Lung (tissue), 12 donors: ENCODE measurements around the gene EHMT1. TPM values are rescaled to one million over a fixed set of nuclear protein-coding genes. Genes with fewer than 3 reads are reported as not detected.
A peak's percentile ranks its signal among the peaks of the same experiment; 100 is the strongest.

Source experiments
- ATAC-seq: fragments of 200-7000 bp; cut with Tn5 transposase; one replicate; pipeline ENCODE4 v1.9.1; 2020; ENCODE audit warnings: moderate number of reproducible peaks; ENCODE audit not compliant: insufficient read depth, low FRiP score
- DNase-seq, 3 donors: peaks; one replicate each; pipeline ENCODE4 v3.0.0-alpha.2; 2013 to 2017
- H3K27ac ChIP-seq, 2 donors: one replicate each; pipeline ENCODE4 v1.5.1; 2013; ENCODE audit warnings: mild to moderate bottlenecking in 2 of 2, moderate library complexity in 2 of 2, control low read depth in 1 of 2, inconsistent platforms in 1 of 2, low read depth in 1 of 2, low read length in 1 of 2
- H3K27me3 ChIP-seq, 3 donors: one replicate each; pipeline ENCODE4 v1.5.1; 2013; ENCODE audit warnings: low read length in 2 of 3; ENCODE audit not compliant: control insufficient read depth in 3 of 3, insufficient read depth in 3 of 3
- H3K36me3 ChIP-seq, 4 donors: one replicate each; pipeline ENCODE4 v1.5.1; 2013; ENCODE audit warnings: low read length in 4 of 4, mild to moderate bottlenecking in 1 of 4, moderate library complexity in 1 of 4; ENCODE audit not compliant: control insufficient read depth in 4 of 4, insufficient read depth in 4 of 4
- H3K4me1 ChIP-seq, 5 donors: one replicate each; pipeline ENCODE4 v1.5.1; 2013; ENCODE audit warnings: low read length in 5 of 5, mild to moderate bottlenecking in 2 of 5, moderate library complexity in 1 of 5; ENCODE audit not compliant: control insufficient read depth in 5 of 5, insufficient read depth in 5 of 5
- H3K4me3 ChIP-seq: one replicate; pipeline ENCODE4 v1.5.1; 2013; ENCODE audit warnings: mild to moderate bottlenecking, control low read depth, moderate library complexity
- H3K9ac ChIP-seq, 2 donors: one replicate each; pipeline ENCODE4 v1.5.1; 2013; ENCODE audit warnings: low read length in 2 of 2, control low read depth in 1 of 2; ENCODE audit not compliant: insufficient read depth in 1 of 2
- H3K9me3 ChIP-seq, 4 donors: one replicate each; pipeline ENCODE4 v1.5.1; 2013; ENCODE audit warnings: low read length in 3 of 4, mild to moderate bottlenecking in 1 of 4, moderate library complexity in 1 of 4; ENCODE audit not compliant: control insufficient read depth in 4 of 4, insufficient read depth in 3 of 4
- CTCF ChIP-seq: IDR thresholded peaks from 2 replicates; pipeline ENCODE4 v1.5.1; 2012; ENCODE audit warnings: mild to moderate bottlenecking; ENCODE audit errors: control extremely low read depth, extremely low read depth
- WGBS, 2 donors: extraction: QIAGEN DNeasy Blood & Tissue Kit; methylation state at CpG; one replicate each; pipeline ENCODE4 v1.1.7; 2013; 5-methylcytosine and 5-hydroxymethylcytosine counted together
- polyA plus RNA-seq, 2 donors: library from polyadenylated mRNA; stranded (reverse); fragments of 200-250 nt; gene quantifications; one replicate each; pipeline ENCODE4 v1.2.1, GENCODE V29; 2013
- total RNA-seq, 2 donors: library from RNA; depleted of rRNA in 1 of 2; stranded (reverse); fragments of >200 nt in 1 of 2; gene quantifications; one replicate each; pipeline ENCODE4 v1.2.1, GENCODE V29; 2014 to 2021
- donor health status: control.
- donor health status: control.
- donor health status: Bipolar disorder and iron deficiency.
- donor health status: healthy.
- donor health status: DM: yes; HTN: yes; CAD: no.

Gene EHMT1
- total and polyA plus RNA-seq, 4 donors, result 32.2 to 91.5 (median 58.1) TPM

GRCh38 chr9:137784641-137785513, 166.1 kb downstream of the EHMT1 start:
- Histone ChIP-seq H3K36me3 (peaks cover 17 to 40% (median 29%) of the 10 kb centered on the region in 4 donors), H3K27ac (no peak overlapping the region), H3K27me3 (no peaks in the 10 kb centered on the region), H3K4me3 (no peak overlapping the region), H3K9ac (no peak overlapping the region), H3K4me1 (peaks cover 0 to 5% (median 0%) of the 10 kb centered on the region in 5 donors), H3K9me3 (no peaks in the 10 kb centered on the region)
- DNase-seq (no peak), ATAC-seq (no peak)
- WGBS, 2 donors, result 80 to 85% methylated on average over 20 of the region's 20 CpGs
- no peak for TF ChIP-seq CTCF

- H3K27ac ChIP-seq, result no peak overlapping the region
- H3K4me1 ChIP-seq, result peaks cover 0 to 5% (median 0%) of the 10 kb centered on the region in 5 donors
- peaks cover 21 to 45% (median 27%) of the 10 kb centered on the region in 4 donors for H3K36me3 ChIP-seq
- H3K4me3 ChIP-seq, result no peak overlapping the region
- H3K27me3 ChIP-seq, result no peaks in the 10 kb centered on the region
- H3K9ac ChIP-seq, result no peak overlapping the region
- H3K9me3 ChIP-seq, result no peaks in the 10 kb centered on the region
- no peak for ATAC-seq
- WGBS, 2 donors, result 81 to 84% methylated on average over 16 of the region's 16 CpGs
- TF ChIP-seq CTCF, result no peak
- peak in 1 of 3 donors; percentile 18 for DNase-seq
These were observed 166.9 kb downstream of the EHMT1 start for GRCh38 chr9:137785704-137786161.

DNA sequence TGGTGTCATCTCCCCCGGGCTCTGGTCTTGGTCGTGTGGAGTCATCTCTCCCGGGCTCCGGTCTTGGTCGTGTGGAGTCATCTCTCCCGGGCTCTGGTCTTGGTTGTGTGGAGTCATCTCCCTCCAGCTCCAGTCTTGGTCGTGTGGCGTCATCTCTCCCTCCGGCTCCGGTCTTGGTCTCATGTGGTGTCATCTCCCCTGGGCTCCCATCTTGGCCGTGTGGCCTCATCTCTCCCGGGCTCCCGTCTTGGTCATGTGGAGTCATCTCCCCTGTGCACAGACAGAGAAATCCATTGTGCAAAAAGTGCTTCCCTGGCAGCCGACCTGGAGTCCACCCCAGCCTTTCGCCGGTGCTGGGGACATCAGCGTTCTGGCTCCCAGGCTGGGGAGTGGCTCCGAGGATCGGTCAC, 167.7 kb downstream of the EHMT1 start:
- Histone ChIP-seq H3K4me3 (no peak overlapping the region), H3K36me3 (peaks cover 23 to 47% (median 29%) of the 10 kb centered on the region in 4 donors), H3K9ac (no peak overlapping the region), H3K4me1 (peaks cover 0 to 5% (median 0%) of the 10 kb centered on the region in 5 donors), H3K9me3 (no peaks in the 10 kb centered on the region), H3K27me3 (no peaks in the 10 kb centered on the region), H3K27ac (no peak overlapping the region)
- ATAC-seq, result no peak
- WGBS, 2 donors, result 95% methylated on average over 19 of the region's 19 CpGs
- no peak for DNase-seq
- no peak for TF ChIP-seq CTCF
